ENCODE data around the gene TWIST2.

- TF ChIP-seq CTCF (IDR thresholded peaks at IDR 0.05; ENCODE audit: poor library complexity, severe bottlenecking) = no peak
- no peak for TF ChIP-seq EP300 (conservative IDR thresholded peaks at IDR 0.05; ENCODE audit: poor library complexity, severe bottlenecking)
- no peak for TF ChIP-seq POLR2AphosphoS5 (IDR thresholded peaks at IDR 0.05)
- no peak for TF ChIP-seq EZH2 (IDR thresholded peaks at IDR 0.05; ENCODE audit: borderline replicate concordance, insufficient read depth, low read length, poor library complexity, severe bottlenecking)
- TF ChIP-seq REST (IDR thresholded peaks at IDR 0.05; ENCODE audit: borderline replicate concordance) = no peak
- TF ChIP-seq TAF1 (IDR thresholded peaks at IDR 0.05; ENCODE audit: low read depth) = no peak
- no peak for TF ChIP-seq RAD21 (conservative IDR thresholded peaks at IDR 0.05)
- TF ChIP-seq SMC3 (conservative IDR thresholded peaks at IDR 0.05; ENCODE audit: poor library complexity) = no peak
Observed at GRCh38 chr2:238897122-238897880, 49.4 kb downstream of the TWIST2 start.

All from neural cell (in vitro differentiated cells).